Endothelial cell (in vitro differentiated cells): ENCODE measurements around the gene CD8B2. TPM values are rescaled to one million over a fixed set of nuclear protein-coding genes. Genes with fewer than 3 reads are reported as not detected.

Experiments
- DNase-seq: peaks from one replicate; pipeline ENCODE4 v3.0.0; 2021; ENCODE audit warnings: low spot score
- H3K27ac Mint-ChIP-seq: one replicate; pipeline ENCODE4 v1.8.0; 2021; ENCODE audit warnings: mixed read lengths, inconsistent platforms; ENCODE audit not compliant: unreplicated experiment
- H3K27me3 Mint-ChIP-seq: one replicate; pipeline ENCODE4 v1.8.0; 2021; ENCODE audit warnings: mild to moderate bottlenecking, moderate library complexity, mixed read lengths, inconsistent platforms; ENCODE audit not compliant: unreplicated experiment
- H3K36me3 Mint-ChIP-seq: one replicate; pipeline ENCODE4 v1.8.0; 2021; ENCODE audit warnings: mild to moderate bottlenecking, low read depth, mixed read lengths, inconsistent platforms; ENCODE audit not compliant: unreplicated experiment
- H3K4me1 Mint-ChIP-seq: one replicate; pipeline ENCODE4 v1.8.0; 2021; ENCODE audit warnings: mild to moderate bottlenecking, mixed read lengths, inconsistent platforms; ENCODE audit not compliant: unreplicated experiment
- H3K4me3 Mint-ChIP-seq: one replicate; pipeline ENCODE4 v1.8.0; 2021; ENCODE audit warnings: mild to moderate bottlenecking, mixed read lengths, inconsistent platforms; ENCODE audit not compliant: unreplicated experiment
- H3K9me3 Mint-ChIP-seq: one replicate; pipeline ENCODE4 v1.8.0; 2021; ENCODE audit warnings: mixed read lengths, inconsistent platforms; ENCODE audit not compliant: unreplicated experiment
- CTCF ChIP-seq: fragments of 200-600 bp; sonication (generic); IDR thresholded peaks from one replicate; pipeline ENCODE4 v1.5.0; 2021; ENCODE audit warnings: antibody characterized with exemption; ENCODE audit not compliant: unreplicated experiment
- total RNA-seq: library from RNA; stranded (reverse); fragmentation: NEBNext Ultra II Directional; extraction: Animal tissue kit (Norgen Biotek cat#: 25700); gene quantifications from one replicate; pipeline ENCODE4 v1.2.1, GENCODE V29; 2021; ENCODE audit not compliant: unreplicated experiment

CD8B2 gene
- total RNA-seq, 1 donor from 2014 or later, result 0.05 TPM

- Mint-ChIP-seq H3K9me3 (no peaks in the 10 kb centered on the region), H3K36me3 (no peaks in the 10 kb centered on the region), H3K4me3 (no peak overlapping the region), H3K27me3 (peaks cover 5% of the 10 kb centered on the region), H3K27ac (no peak overlapping the region), H3K4me1 (no peaks in the 10 kb centered on the region)
- no peak for TF ChIP-seq CTCF
- no peak for DNase-seq
Observed at GRCh38 chr2:106516436-106516835, 29.3 kb downstream of the CD8B2 start.

- no peaks in the 10 kb centered on the region for H3K9me3 Mint-ChIP-seq
- no peaks in the 10 kb centered on the region for H3K4me1 Mint-ChIP-seq
- no peak for DNase-seq
- peaks cover 5% of the 10 kb centered on the region for H3K27me3 Mint-ChIP-seq
- no peaks in the 10 kb centered on the region for H3K36me3 Mint-ChIP-seq
- no peak for TF ChIP-seq CTCF
- no peak overlapping the region for H3K4me3 Mint-ChIP-seq
- H3K27ac Mint-ChIP-seq, result no peak overlapping the region
Observed at GRCh38 chr2:106516864-106517263, 29.7 kb downstream of the CD8B2 start.

- no peak overlapping the region for H3K4me3 Mint-ChIP-seq
- no peaks in the 10 kb centered on the region for H3K36me3 Mint-ChIP-seq
- peaks cover 5% of the 10 kb centered on the region for H3K27me3 Mint-ChIP-seq
Observed at GRCh38 chr2:106517329-106517728, 30.2 kb downstream of the CD8B2 start.

GRCh38 chr2:106519767-106520166, 32.6 kb downstream of the CD8B2 start:
- Mint-ChIP-seq H3K9me3 (peaks cover 5% of the 10 kb centered on the region), H3K36me3 (peaks cover 11% of the 10 kb centered on the region), H3K4me3 (no peak overlapping the region), H3K27me3 (peaks cover 3% of the 10 kb centered on the region), H3K4me1 (no peaks in the 10 kb centered on the region), H3K27ac (no peak overlapping the region)
- no peak for TF ChIP-seq CTCF
- DNase-seq, result no peak

More at GRCh38 chr2:106517329-106517728, 30.2 kb downstream of the CD8B2 start:
- Mint-ChIP-seq H3K9me3 (no peaks in the 10 kb centered on the region), H3K27ac (no peak overlapping the region), H3K4me1 (no peaks in the 10 kb centered on the region)
- DNase-seq, result no peak
- no peak for TF ChIP-seq CTCF

- Mint-ChIP-seq H3K4me1 (no peaks in the 10 kb centered on the region), H3K27me3 (peaks cover 3% of the 10 kb centered on the region), H3K9me3 (peaks cover 5% of the 10 kb centered on the region), H3K27ac (no peak overlapping the region), H3K36me3 (peaks cover 17% of the 10 kb centered on the region), H3K4me3 (no peak overlapping the region)
- DNase-seq, result no peak
- no peak for TF ChIP-seq CTCF
Observed at GRCh38 chr2:106521016-106521415, 33.9 kb downstream of the CD8B2 start.
